GM20000 (cell line): ENCODE results near the gene TMEM253.

Source experiments
- DNase-seq: peaks from one replicate; pipeline ENCODE4 v3.0.0; 2012; ENCODE audit warnings: low spot score
- TF ChIP-seq, protein P1 (sequence below): IDR thresholded peaks from 2 replicates; pipeline ENCODE4 v1.5.1; 2012; ENCODE audit warnings: mild to moderate bottlenecking, control low read depth; ENCODE audit errors: extremely low read depth, missing control alignments

The TMEM253 gene

DNA sequence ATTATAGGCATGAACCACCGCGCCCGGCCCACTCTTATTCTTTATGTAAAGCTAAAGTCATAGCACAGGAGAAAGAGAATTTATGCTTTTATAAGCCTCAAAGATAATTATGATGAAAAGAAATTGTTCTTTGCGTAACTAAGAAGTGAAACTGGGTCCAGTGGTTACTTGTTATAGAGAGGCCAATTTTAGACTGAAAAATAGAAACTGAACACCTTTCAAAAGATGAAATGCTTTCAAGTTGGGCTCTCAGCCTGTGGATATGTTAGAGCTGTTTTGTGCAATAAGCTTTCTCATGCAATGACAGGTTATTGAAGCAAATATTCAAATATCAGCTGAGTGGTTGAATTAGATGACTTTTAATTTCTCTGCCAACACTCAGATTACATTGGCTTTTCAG is 7.9 kb downstream of the TMEM253 start:
- peak; percentile 21 for DNase-seq

DNA sequence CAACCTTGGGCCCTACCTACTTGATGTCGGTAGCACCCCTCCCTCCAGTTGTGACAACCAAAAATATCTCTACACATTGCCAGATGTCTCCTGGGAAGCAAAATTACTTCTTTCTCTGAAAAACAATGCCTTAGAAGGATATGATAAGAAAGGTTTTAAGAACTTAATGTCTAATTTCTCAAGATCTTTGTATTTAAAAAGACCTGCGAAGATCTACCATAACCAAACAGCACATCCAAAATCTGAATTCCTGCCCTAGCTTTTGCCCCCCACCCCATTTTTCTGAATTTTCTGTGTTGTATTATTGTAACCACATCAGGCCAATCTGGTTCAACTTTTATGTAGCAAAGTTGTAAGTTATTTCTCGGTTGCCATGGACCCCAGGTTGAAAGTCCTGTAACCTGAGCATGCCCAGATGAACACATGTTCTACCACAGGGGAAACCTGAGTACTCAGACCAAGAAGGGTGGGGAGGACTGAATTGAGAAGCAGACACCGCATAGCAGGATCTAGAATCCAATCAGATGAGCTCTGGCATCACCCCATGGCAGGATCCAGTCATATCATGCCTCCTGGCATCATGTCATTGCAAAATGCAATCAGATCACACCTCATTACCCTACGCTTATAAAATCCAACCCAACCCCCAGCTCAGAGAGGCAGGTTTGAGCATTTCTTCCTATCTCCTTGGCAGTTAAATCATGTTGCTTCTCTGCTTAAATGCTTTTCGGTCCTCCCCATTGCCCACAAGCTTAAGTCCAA is 8.7 kb downstream of the TMEM253 start:
- TF ChIP-seq, protein P1, sequence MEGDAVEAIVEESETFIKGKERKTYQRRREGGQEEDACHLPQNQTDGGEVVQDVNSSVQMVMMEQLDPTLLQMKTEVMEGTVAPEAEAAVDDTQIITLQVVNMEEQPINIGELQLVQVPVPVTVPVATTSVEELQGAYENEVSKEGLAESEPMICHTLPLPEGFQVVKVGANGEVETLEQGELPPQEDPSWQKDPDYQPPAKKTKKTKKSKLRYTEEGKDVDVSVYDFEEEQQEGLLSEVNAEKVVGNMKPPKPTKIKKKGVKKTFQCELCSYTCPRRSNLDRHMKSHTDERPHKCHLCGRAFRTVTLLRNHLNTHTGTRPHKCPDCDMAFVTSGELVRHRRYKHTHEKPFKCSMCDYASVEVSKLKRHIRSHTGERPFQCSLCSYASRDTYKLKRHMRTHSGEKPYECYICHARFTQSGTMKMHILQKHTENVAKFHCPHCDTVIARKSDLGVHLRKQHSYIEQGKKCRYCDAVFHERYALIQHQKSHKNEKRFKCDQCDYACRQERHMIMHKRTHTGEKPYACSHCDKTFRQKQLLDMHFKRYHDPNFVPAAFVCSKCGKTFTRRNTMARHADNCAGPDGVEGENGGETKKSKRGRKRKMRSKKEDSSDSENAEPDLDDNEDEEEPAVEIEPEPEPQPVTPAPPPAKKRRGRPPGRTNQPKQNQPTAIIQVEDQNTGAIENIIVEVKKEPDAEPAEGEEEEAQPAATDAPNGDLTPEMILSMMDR: no peak
- peak; percentile 31 for DNase-seq

More for the DNA sequence above, 7.9 kb downstream of the TMEM253 start:
- TF ChIP-seq, protein P1: no peak

DNA sequence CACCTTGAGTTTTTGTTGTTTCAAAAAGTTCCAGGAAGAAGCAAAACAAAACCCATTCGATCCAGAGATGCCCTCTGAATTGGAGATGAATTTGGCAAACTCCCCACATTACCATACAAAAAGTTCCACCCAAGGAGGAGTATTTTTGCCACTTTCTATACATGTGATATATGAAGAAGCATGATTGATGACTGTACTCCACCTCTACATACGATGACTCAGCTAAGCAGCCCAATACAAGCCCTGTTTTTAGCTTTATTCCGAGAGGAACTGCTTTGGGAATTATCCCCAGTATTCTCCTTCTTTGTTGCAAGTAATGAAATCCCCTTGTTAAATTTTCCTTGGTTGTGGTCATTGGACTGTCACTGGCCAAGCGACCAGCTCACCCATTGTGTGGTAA is 11.4 kb downstream of the TMEM253 start:
- DNase-seq: no peak
- TF ChIP-seq, protein P1: no peak

DNA sequence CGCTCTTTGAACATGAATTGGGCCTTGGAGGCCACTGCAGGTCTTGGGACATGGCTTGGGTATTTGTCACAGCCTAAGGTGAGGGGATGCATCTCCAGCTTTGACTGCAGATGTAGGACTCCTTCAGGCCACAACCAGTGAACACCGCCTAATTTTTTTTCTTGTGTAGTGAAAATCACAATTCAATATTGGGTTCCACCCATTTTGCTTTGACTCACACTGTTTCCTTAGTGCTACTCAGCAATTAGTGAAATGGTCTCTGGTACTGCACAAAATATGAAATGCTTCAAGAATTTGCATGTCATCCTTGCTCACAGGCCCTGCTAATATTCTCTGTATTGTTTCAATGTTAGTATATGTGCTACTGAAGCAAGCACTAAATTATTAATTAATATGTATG is 12.5 kb downstream of the TMEM253 start:
- no peak for DNase-seq
- TF ChIP-seq, protein P1: no peak

DNA sequence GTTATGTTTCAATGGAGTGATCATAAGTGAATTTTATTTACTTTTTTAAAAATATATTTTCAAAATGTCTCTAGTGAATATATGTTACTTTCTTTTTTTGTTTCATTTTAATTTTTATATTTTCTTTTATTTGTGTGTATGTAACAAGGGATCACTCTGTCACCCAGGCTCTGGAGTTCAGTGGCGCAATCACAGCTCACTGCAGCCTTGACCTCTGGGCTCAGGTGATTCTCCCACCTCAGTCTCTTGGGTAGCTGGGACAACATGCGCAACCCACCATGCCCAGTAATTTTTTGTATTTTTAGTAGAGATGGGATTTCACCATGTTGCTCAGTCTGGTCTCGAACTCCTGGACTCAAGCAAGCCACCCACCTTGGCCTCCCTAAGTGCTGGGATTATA is 18.1 kb downstream of the TMEM253 start:
- TF ChIP-seq, protein P1: no peak
- DNase-seq: no peak

DNA sequence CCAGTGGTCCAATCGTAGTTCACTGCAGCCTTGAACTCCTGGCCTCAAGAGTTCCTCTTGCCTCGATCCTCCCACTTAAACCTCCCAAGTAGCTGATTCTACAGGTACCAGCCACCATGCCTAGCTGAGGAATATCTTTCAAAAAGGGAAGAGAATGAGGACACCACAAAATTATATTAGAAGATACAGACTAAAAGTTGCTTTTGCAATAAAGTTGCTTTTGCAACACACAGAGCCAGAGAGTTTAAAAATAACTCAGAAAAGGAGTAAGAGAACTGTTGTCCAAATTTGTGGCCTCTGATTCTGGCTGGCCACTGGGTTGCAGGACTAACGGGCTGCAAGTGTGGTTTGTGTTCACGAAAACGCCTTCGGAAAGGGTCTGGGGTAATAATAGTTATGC is 19.8 kb downstream of the TMEM253 start:
- TF ChIP-seq, protein P1: no peak
- DNase-seq: no peak

DNA sequence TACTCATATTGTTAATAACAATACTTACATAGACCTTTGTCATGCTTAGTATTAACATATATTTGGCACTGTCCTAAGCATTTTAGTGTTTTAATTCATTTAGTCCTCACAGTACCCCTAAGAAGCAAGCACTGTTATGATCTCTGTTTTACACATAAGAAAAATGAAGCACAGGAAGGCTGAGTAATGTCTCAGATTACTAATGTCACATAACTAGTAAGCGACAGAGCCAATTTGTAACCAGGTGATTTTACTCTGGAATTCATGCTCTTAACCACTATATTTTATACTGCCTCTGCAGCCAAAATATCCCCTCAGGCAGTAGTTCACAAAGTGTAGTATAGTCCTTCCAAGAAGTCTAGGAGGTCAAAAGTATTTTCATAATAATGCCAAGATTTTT is 20.3 kb downstream of the TMEM253 start:
- no peak for DNase-seq
- TF ChIP-seq, protein P1: no peak
